LNCaP clone FGC (cell line): ENCODE results near the gene HOXB4.

Source experiments
- DNase-seq: peaks from one replicate; pipeline ENCODE4 v3.0.0-alpha.2; 2011; ENCODE audit warnings: low read depth
- H3K4me3 ChIP-seq: 2 replicates; pipeline ENCODE4 v1.5.1; 2011; ENCODE audit warnings: mild to moderate bottlenecking, low read depth, low read length, control low read depth
- CTCF ChIP-seq: IDR thresholded peaks from 2 replicates; pipeline ENCODE4 v1.5.1; 2012; ENCODE audit warnings: mild to moderate bottlenecking; ENCODE audit not compliant: control insufficient read depth, insufficient read depth; ENCODE audit errors: extremely low read depth

HOXB4 gene

GRCh38 chr17:48555258-48556228 is 22.6 kb downstream of the HOXB4 start:
- no peak for TF ChIP-seq CTCF
- DNase-seq, result peak; percentile 40
- H3K4me3 ChIP-seq, result peak overlapping the region; percentile 36

- DNase-seq, result no peak
- H3K4me3 ChIP-seq, result peak overlapping the region; percentile 36
- no peak for TF ChIP-seq CTCF
Observed at GRCh38 chr17:48554412-48555257, 23.5 kb downstream of the HOXB4 start.

GRCh38 chr17:48553826-48554225 is 24.3 kb downstream of the HOXB4 start:
- no peak for DNase-seq
- H3K4me3 ChIP-seq, result no peak overlapping the region
- TF ChIP-seq CTCF, result no peak

- no peak for DNase-seq
- H3K4me3 ChIP-seq, result no peak overlapping the region
- no peak for TF ChIP-seq CTCF
Observed at GRCh38 chr17:48553190-48553547, 25.0 kb downstream of the HOXB4 start.

GRCh38 chr17:48552466-48553189 is 25.5 kb downstream of the HOXB4 start:
- no peak for TF ChIP-seq CTCF
- no peak for DNase-seq
- no peak overlapping the region for H3K4me3 ChIP-seq

- DNase-seq, result no peak
- TF ChIP-seq CTCF, result no peak
- no peak overlapping the region for H3K4me3 ChIP-seq
Observed at GRCh38 chr17:48551596-48552465, 26.3 kb downstream of the HOXB4 start.
